NCI-H1092 (cell line): ENCODE measurements around the gene SLC32A1.

ENCODE experiments used
- DNase-seq: peaks from one replicate; lab custom pipeline; 2025; lab: John Stamatoyannopoulos, UW

SLC32A1 gene

GRCh38 chr20:38754924-38755323 lies 30.6 kb downstream of the SLC32A1 start:
- no peak for DNase-seq

- DNase-seq = no peak
These were observed 31.1 kb downstream of the SLC32A1 start for GRCh38 chr20:38755324-38755910.

- DNase-seq = no peak
These were observed 33.0 kb downstream of the SLC32A1 start for GRCh38 chr20:38757145-38757775.

GRCh38 chr20:38759106-38759505 lies 34.8 kb downstream of the SLC32A1 start:
- DNase-seq = no peak

- no peak for DNase-seq
These were observed 36.7 kb downstream of the SLC32A1 start for GRCh38 chr20:38760978-38761377.

- no peak for DNase-seq
These were observed 37.9 kb downstream of the SLC32A1 start for GRCh38 chr20:38762174-38762573.

GRCh38 chr20:38763616-38764015 lies 39.3 kb downstream of the SLC32A1 start:
- no peak for DNase-seq

GRCh38 chr20:38764567-38765318 lies 40.5 kb downstream of the SLC32A1 start:
- DNase-seq = no peak

GRCh38 chr20:38766071-38766470 lies 41.8 kb downstream of the SLC32A1 start:
- no peak for DNase-seq

- DNase-seq = no peak
These were observed 45.4 kb downstream of the SLC32A1 start for GRCh38 chr20:38769376-38770295.

- DNase-seq = no peak
These were observed 46.3 kb downstream of the SLC32A1 start for GRCh38 chr20:38770546-38770945.

- no peak for DNase-seq
These were observed 46.7 kb downstream of the SLC32A1 start for GRCh38 chr20:38770970-38771369.

GRCh38 chr20:38771621-38772020 lies 47.3 kb downstream of the SLC32A1 start:
- no peak for DNase-seq

- DNase-seq = no peak
These were observed 49.9 kb downstream of the SLC32A1 start for GRCh38 chr20:38774167-38774566.

- no peak for DNase-seq
These were observed 52.1 kb downstream of the SLC32A1 start for GRCh38 chr20:38776363-38776762.
